GM12801 (cell line): ENCODE measurements around the gene RPL13A.

Source experiments
- TF ChIP-seq, protein P1 (sequence below): IDR thresholded peaks from one replicate; pipeline ENCODE4 v1.5.1; 2011; ENCODE audit warnings: control low read depth; ENCODE audit not compliant: insufficient read length; ENCODE audit errors: extremely low read depth

Gene RPL13A

GRCh38 chr19:49451430-49452181, 35.8 kb upstream of the RPL13A start, which contains the start of gene PIH1D1:
PIH1D1 (minus strand) TSS chr19:49451814; CDS start chr19:49451574, 240 bp downstream.
- TF ChIP-seq, protein P1, sequence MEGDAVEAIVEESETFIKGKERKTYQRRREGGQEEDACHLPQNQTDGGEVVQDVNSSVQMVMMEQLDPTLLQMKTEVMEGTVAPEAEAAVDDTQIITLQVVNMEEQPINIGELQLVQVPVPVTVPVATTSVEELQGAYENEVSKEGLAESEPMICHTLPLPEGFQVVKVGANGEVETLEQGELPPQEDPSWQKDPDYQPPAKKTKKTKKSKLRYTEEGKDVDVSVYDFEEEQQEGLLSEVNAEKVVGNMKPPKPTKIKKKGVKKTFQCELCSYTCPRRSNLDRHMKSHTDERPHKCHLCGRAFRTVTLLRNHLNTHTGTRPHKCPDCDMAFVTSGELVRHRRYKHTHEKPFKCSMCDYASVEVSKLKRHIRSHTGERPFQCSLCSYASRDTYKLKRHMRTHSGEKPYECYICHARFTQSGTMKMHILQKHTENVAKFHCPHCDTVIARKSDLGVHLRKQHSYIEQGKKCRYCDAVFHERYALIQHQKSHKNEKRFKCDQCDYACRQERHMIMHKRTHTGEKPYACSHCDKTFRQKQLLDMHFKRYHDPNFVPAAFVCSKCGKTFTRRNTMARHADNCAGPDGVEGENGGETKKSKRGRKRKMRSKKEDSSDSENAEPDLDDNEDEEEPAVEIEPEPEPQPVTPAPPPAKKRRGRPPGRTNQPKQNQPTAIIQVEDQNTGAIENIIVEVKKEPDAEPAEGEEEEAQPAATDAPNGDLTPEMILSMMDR, result no peak

GRCh38 chr19:49453013-49453756, 34.2 kb upstream of the RPL13A start, which contains the start of gene ALDH16A1:
ALDH16A1 (plus strand) TSS chr19:49453225; CDS start chr19:49453332, 107 bp downstream.
- TF ChIP-seq, protein P1, result no peak

DNA sequence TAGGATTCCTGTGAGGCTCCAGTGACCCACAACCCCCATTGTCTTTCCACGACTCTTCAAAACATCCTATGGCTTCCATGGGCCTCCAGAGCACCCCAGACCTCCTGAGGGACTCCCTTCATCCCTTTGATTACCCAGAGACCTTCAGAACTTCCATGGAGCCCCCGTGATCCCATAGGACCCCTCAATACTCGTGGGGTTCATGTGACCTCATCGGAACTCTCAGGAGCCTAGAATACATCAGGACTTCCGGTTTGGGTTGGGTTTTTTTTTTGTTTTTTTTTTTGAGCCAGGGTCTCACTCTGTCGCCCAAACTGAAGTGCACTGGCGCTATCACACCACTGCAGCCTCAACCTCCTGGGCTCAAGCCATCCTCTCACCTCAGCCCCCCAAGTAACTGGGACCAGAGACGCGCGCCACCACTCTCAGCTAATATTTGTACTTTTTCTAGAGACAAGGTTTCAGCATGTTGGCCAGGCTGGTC, 33.6 kb upstream of the RPL13A start:
- TF ChIP-seq, protein P1, result no peak

- TF ChIP-seq, protein P1, result no peak
Measured at GRCh38 chr19:49455773-49456172, 31.6 kb upstream of the RPL13A start.

DNA sequence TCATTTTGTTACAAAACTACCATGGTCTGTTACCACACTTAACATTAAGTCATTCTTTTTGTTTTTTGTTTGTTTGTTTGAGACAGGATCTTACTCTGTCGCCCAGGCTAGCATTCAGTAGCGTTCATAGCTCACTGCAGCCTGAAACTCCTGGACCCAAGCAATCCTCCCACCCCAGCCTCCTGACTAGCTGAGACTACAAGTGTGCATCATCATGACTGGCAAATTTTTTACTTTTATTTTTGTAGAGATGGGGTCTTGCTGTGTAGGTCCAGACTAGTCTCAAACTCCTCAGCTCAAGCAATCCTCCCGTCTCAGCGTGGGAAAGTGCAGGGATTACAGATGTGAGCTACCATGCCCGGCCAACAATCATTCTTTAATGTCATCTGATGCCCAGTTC, 31.1 kb upstream of the RPL13A start:
- TF ChIP-seq, protein P1, result no peak

DNA sequence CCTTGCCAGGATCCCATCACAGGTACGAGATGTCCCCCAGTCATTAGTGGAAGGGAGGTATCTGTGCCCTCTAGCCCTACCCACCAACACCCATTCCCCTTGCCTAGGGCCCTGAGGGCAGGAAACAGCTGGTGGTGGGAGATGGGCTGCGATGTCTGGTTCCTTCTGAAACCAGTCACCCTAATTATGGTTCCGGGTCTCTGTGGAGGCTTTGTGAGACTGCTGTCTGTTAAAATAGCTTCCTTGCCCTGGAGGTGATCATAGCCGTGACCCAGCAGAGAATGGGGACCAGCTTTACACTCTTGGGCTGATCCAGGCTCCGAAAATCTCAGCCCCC, 28.9 kb upstream of the RPL13A start:
- TF ChIP-seq, protein P1, result no peak

GRCh38 chr19:49459388-49459787, 28.0 kb upstream of the RPL13A start:
- TF ChIP-seq, protein P1, result no peak
